Adrenal gland (tissue), 12 donors: ENCODE results near the gene C10orf90. TPM values are rescaled to one million over a fixed set of nuclear protein-coding genes. Genes with fewer than 3 reads are reported as not detected.

Source experiments
- DNase-seq, 7 donors: peaks; one replicate each; pipeline ENCODE4 v3.0.0-alpha.2; 2019 to 2020
- H3K27ac ChIP-seq, 5 donors: fragments of 200-600 bp; sonication (generic) in 4 of 5; 1 replicate in 3 of 5; 2 replicates in 2 of 5; pipeline versions ENCODE4 v1.5.1 to v1.8.0; 2016 to 2020; ENCODE audit warnings: mild to moderate bottlenecking in 1 of 5
- H3K27me3 ChIP-seq: fragments of 200-600 bp; 2 replicates; pipeline ENCODE4 v1.8.0; 2021
- H3K36me3 ChIP-seq, 2 donors: fragments of 200-600 bp; replicated peaks in 1 of 2; 1 replicate in 1 of 2; 2 replicates in 1 of 2; pipeline versions ENCODE4 v1.5.1 to v1.8.0; 2018 to 2022
- H3K4me1 ChIP-seq, 2 donors: fragments of 200-600 bp; replicated peaks in 1 of 2; 1 replicate in 1 of 2; 2 replicates in 1 of 2; pipeline versions ENCODE4 v1.5.1 to v1.8.0; 2018 to 2021
- H3K4me3 ChIP-seq, 4 donors: fragments of 200-600 bp; sonication (generic) in 3 of 4; one replicate each; pipeline ENCODE4 v1.5.1; 2016 to 2018
- H3K9me3 ChIP-seq, 3 donors: fragments of 200-600 bp; sonication (generic) in 1 of 3; replicated peaks in 1 of 3; 1 replicate in 2 of 3; 2 replicates in 1 of 3; pipeline versions ENCODE4 v1.5.1 to v1.8.0; 2016 to 2021
- CTCF ChIP-seq, 6 experiments: fragments of 450-650 bp in 4 of 6; fragments of 200-600 bp in 2 of 6; sonication (generic) in 1 of 6; IDR thresholded peaks; 1 replicate in 5 of 6; 2 replicates in 1 of 6; pipeline versions ENCODE4 v1.5.1 to v1.8.0; 2016 to 2021; ENCODE audit warnings: antibody characterized with exemption in 6 of 6, mild to moderate bottlenecking in 2 of 6, moderate library complexity in 1 of 6
- POLR2A ChIP-seq, 2 donors: fragments of 450-650 bp; IDR thresholded peaks; one replicate each; pipeline ENCODE4 v1.6.1; 2017; ENCODE audit warnings: antibody characterized with exemption in 2 of 2, mild to moderate bottlenecking in 2 of 2, moderate library complexity in 1 of 2
- WGBS, 4 donors: extraction: QIAGEN DNeasy Blood & Tissue Kit in 2 of 4; methylation state at CpG; one replicate each; pipeline versions ENCODE4 v1.1.5 to v1.1.7; 2013 to 2017; 5-methylcytosine and 5-hydroxymethylcytosine counted together
- intact Hi-C, 2 donors: fragments of 100-400 bp; cut with DNase I; formaldehyde crosslinking; loops; one replicate each; pipeline versions ENCODE4 v1.14.1 to v1.15.0; 2022 to 2023
- polyA plus RNA-seq, 3 donors: library from polyadenylated mRNA; stranded (reverse); fragments of 200-250 nt in 2 of 3; fragments of 350-450 nt in 1 of 3; fragmentation: Illumina TruSeq in 1 of 3; extraction: RNeasy Lipid Tissue Mini Kit (QIAGEN cat#74804) in 1 of 3; gene quantifications; one replicate each; pipeline ENCODE4 v1.2.3, GENCODE V29; 2013 to 2014
- total RNA-seq, 9 donors: library from RNA; depleted of rRNA in 4 of 9; stranded (reverse); fragments of >200 nt in 4 of 9; fragments of 120-200 nt in 1 of 9; fragmentation: NEBNext Ultra II Directional in 1 of 9; extraction: Animal tissue kit (Norgen Biotek cat#: 25700) in 1 of 9; gene quantifications; one replicate each; pipeline versions ENCODE4 v1.1.0 to v1.2.4, GENCODE V29; 2013 to 2023
- donor health status: healthy with polysubstance abuse.
- donor health status: Bipolar disorder and iron deficiency.
- donor health status: DM: yes; HTN: yes; CAD: no.
- donor health status: DM: no; HTN: no; CAD: no.
- donor health status: DM: no; HTN: no; CAD: no.
- donor health status: DM: yes; HTN: yes; CAD: no.

C10orf90 gene
- total and polyA plus RNA-seq, 12 donors, result 0.10 to 0.18 TPM; not detected in 10

GRCh38 chr10:126659750-126660149, 10.7 kb downstream of the C10orf90 start:
- Histone ChIP-seq H3K36me3 (no peaks in the 10 kb centered on the region), H3K4me3 (no peak overlapping the region), H3K4me1 (no peaks in the 10 kb centered on the region), H3K27me3 (peaks cover 8% of the 10 kb centered on the region), H3K27ac (no peak overlapping the region), H3K9me3 (no peaks in the 10 kb centered on the region)
- TF ChIP-seq POLR2A (IDR thresholded peaks at IDR 0.05) (no peak), CTCF (IDR thresholded peaks at IDR 0.05) (no peak)
- no peak for DNase-seq
- 52 to 78% (median 65%) methylated on average over 4 of the region's 4 CpGs for WGBS, 4 donors
- intact Hi-C loops, result no loop called here

- no peaks in the 10 kb centered on the region for H3K36me3 ChIP-seq
- no peak overlapping the region for H3K4me3 ChIP-seq
- peaks cover under 1% of the 10 kb centered on the region for H3K27me3 ChIP-seq
- intact Hi-C loops, result no loop called here
- no peaks in the 10 kb centered on the region for H3K4me1 ChIP-seq
- H3K27ac ChIP-seq, result no peak overlapping the region
- 80 to 90% (median 84%) methylated on average over 4 of the region's 4 CpGs for WGBS, 4 donors
- TF ChIP-seq CTCF (IDR thresholded peaks at IDR 0.05) (no peak), POLR2A (IDR thresholded peaks at IDR 0.05) (no peak)
- DNase-seq, result no peak
- no peaks in the 10 kb centered on the region for H3K9me3 ChIP-seq
Observed at GRCh38 chr10:126658928-126659327, 11.6 kb downstream of the C10orf90 start.

- no peaks in the 10 kb centered on the region for H3K9me3 ChIP-seq
- no peak overlapping the region for H3K27ac ChIP-seq
- intact Hi-C loops, result no loop called here
- no peak for DNase-seq
- no peaks in the 10 kb centered on the region for H3K36me3 ChIP-seq
- no peaks in the 10 kb centered on the region for H3K27me3 ChIP-seq
- H3K4me1 ChIP-seq, result no peaks in the 10 kb centered on the region
- H3K4me3 ChIP-seq, result no peak overlapping the region
- TF ChIP-seq CTCF (IDR thresholded peaks at IDR 0.05) (no peak), POLR2A (IDR thresholded peaks at IDR 0.05) (no peak)
- 72 to 80% (median 74%) methylated on average over 2 of the region's 2 CpGs for WGBS, 4 donors
Observed at GRCh38 chr10:126654579-126654978, 15.9 kb downstream of the C10orf90 start.

GRCh38 chr10:126651467-126651866, 19.0 kb downstream of the C10orf90 start:
- Histone ChIP-seq H3K36me3 (no peaks in the 10 kb centered on the region), H3K27ac (no peak overlapping the region), H3K27me3 (no peaks in the 10 kb centered on the region), H3K4me3 (no peak overlapping the region), H3K9me3 (no peaks in the 10 kb centered on the region), H3K4me1 (no peaks in the 10 kb centered on the region)
- DNase-seq, result no peak
- intact Hi-C loops, result no loop called here
- WGBS, 4 donors, result 64 to 80% (median 72%) methylated on average over 3 of the region's 3 CpGs
- no peak for TF ChIP-seq CTCF (IDR thresholded peaks at IDR 0.05)
- no peak for TF ChIP-seq POLR2A (IDR thresholded peaks at IDR 0.05)
